NK-92 (cell line): ENCODE measurements around the gene HHIPL1.

ENCODE experiments used
- DNase-seq: peaks from one replicate; lab custom pipeline; 2025; ENCODE audit not compliant: unreplicated experiment; lab: John Stamatoyannopoulos, UW

The HHIPL1 gene

DNA sequence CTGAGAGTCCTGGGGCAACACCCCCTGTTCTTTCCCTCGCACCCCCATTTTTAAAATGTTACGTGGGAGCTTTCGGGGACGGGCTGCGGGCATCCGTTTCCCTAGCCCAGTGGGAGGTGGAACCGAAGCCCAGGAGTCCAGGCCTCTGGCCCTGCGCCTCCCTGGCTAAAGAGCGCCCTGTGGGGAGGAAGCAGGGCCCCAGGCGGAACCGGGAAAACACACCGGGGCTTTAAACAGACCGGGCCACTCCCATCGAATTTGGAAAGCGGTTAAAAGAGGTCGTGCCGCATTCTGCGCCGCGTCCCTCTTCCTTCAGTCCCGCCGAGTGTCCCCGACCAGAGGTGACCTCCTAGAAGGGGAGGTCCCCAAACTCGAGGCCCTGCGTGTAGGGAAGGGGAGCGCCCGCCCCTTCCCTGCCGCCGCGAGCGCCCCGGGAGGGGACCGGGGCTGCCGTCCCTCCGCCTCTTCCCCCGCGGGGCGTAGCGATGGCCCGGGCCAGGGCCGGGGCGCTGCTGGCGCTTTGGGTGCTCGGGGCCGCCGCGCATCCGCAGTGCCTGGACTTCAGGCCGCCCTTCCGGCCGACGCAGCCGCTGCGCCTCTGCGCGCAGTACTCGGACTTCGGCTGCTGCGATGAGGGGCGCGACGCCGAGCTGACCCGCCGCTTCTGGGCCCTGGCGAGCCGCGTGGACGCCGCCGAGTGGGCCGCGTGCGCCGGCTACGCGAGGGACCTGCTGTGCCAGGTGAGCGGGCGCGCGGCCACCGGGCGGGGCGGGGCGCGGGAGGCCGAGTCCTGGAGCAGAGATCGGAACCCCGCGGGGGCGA is at the start of gene HHIPL1:
Gene HHIPL1 (plus strand): TSS at position 407 of the 822 bp plus-strand sequence. CDS start 79 bp downstream, at position 486.
- no peak for DNase-seq

DNA sequence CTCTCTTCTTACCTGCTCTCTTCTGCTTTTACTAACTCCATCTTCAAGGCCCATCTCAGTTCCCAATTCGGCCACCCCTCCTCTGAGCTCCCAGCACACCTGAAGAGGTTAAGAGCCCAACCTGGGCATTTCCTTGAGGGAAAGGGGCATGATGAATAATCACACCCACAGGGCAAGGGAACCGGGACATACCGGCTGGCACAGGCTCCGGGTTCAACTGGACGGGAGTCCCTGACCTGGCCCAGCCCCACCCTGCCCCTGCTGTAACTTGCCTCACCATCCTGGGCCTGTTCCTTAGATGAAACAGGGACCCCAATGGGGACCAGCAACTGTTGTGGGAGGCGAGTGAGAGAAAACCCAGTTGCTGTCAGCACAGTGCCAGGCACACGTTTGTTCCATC is 49.4 kb upstream of the HHIPL1 start:
- DNase-seq: no peak

DNA sequence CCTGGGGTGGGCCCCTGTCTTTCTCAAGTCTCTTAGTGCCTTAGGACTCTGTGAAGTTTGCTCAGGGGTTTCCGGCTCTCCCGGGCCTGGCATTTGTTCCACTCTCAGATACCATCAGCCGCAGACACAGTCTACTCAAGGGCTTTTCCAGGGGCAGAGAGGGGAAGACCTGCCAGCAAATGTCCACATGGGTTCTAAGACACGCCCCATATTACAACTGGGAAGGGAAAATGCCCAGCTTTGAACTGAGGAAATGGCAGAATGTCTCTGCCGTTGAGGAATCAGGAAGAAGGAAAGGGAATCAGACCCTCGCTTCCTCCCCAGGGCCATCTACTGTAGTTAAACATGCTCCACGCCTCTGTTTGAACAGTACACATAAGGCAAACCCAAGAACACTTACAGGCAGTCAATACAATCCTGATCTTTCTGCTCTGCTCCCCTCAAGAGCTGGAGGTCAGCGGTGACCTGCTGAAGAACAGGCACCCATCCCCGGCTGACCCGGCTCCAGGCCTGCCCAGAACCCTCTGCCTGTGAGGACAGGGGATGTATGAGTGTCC is 48.8 kb upstream of the HHIPL1 start:
- no peak for DNase-seq

DNA sequence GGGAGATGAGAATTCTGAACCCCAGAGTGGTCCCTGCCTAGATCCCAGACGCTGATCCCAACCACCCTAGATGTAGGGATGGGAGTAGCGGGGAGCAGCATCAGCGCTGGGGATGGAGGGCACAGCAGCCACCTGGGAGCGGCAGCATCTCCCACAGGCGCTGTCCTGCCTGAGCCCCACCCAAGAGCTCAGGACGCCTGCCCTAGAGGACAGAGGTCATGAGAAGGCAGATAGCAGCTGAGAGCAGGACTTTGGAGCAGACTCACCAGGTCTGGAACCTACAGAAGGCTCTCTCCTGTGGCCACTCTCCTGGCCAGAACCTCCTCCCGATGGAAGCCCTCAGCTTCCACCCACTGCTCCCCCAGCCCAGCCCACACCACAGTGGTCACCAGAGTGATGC is 48.2 kb upstream of the HHIPL1 start:
- no peak for DNase-seq

DNA sequence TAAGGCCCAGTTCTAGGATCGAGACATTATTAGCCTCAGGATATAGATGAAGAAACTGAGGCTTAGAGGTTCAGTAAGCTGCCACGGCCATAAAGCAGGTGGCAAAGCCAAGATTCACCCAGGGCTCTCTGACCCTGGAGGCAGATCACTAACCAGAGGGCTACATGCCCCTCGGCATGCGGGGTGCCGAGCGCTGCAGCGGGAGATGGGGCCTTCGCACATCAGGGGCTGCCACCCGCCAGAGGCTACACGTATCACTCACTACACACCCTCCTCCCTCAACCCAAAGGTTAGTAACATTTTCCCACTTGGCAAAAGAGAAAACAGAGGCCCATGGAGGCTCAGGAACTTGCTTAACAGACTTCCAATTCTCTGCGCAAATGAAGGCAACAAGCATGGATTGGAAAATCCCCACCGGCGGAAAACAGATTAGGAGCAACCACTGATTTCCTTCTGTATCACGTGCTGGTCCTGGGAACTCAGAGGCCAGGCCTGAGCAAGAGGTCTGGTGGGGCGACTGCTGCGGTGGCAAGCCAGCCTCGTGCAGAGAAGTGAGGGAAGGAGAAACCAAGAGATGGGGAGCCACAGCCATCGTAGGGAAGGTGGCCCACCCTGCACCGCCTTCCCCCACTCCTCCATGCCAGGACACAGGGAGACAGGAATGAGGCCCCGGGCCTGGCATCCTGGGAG is 46.9 kb upstream of the HHIPL1 start:
- no peak for DNase-seq

DNA sequence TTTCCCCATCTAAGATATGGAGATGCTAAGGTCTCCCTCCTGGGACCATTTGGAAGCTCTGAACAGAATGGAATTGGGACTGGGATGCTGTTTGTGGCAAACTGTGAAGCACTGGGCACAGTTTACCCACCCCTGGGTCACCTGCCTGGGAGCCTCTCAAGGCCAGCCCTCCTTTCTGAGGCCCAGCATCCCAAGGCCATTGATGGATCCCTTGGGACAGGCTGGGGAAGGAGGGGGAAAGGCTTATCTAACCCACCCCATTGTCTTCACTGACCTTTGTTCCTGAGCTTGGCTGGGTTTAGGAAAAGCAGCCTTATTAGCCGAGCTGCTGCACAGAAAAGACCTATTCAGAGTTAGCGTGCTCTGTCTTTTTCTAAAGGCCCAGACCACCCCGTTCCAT is 46.2 kb upstream of the HHIPL1 start:
- no peak for DNase-seq

DNA sequence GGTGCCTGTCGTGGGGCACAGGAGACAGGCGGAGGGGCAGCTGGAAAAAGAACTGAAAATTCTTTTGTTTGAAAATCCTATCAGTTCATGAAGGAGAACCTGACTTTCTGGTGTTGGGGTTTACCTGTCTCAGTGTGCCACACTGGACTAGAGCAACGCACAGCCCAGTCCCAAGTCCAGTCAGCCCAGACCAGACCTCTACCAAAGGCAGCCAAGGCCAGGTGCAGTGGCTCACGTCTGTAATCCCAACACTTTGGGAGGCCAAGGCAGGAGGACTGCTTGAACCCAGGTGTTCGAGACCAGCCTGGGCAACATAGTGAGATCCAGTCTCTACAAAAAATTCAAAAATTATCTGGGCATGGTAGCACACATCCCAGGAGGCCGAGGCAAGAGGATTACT is 45.5 kb upstream of the HHIPL1 start:
- no peak for DNase-seq

DNA sequence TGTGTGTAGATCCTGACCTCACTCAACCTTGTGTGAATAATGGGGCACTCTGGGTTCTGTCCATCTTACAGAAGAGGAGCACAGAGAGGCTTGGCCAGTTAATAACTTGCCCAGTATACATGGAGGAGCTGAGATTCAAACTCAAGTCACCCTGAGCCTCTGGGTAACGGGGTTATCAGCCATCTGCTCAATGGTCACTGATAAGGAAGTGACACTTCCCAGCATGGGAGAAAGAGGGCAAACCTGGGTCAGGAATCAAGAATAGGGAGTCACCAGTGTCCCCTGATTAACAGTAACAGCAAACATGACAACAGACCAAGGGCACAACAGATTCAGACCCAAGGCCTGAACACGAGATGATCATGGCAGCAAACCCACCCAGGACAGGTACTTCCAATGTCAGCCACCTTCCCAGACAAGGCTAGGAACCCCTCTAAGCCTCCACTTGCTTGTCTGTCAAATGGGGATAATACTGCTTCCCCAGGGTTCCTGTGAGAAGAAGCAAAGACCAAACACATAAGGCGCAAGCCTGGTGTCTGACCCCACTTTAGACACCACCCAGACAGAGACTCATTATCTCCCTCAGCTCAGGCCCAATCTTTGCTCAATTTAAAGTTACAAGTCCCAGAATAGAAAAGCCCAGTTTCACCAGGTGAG is 44.6 kb upstream of the HHIPL1 start:
- no peak for DNase-seq

DNA sequence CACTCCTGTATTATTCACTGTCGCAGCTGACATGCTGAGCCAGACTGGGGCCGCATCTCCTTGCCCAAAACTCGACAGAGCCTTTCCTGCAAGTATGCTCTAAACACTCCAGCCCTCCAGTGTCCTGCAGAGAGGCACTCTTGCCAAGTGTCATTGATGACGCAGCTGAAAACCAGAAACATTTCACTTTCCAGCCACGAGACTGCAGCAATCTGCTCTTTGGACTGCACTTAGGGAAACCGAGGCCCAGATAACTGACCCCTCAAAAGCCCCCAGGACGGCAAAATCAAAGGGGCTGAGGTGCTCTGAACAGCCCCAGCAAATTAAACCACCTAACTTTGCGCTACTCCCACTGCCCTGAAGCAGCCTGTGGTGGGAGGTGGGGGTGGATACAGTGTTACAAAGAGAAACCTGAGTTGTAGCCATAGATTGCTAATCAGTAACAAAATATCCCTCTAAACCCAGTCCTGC is 43.5 kb upstream of the HHIPL1 start:
- DNase-seq: no peak

DNA sequence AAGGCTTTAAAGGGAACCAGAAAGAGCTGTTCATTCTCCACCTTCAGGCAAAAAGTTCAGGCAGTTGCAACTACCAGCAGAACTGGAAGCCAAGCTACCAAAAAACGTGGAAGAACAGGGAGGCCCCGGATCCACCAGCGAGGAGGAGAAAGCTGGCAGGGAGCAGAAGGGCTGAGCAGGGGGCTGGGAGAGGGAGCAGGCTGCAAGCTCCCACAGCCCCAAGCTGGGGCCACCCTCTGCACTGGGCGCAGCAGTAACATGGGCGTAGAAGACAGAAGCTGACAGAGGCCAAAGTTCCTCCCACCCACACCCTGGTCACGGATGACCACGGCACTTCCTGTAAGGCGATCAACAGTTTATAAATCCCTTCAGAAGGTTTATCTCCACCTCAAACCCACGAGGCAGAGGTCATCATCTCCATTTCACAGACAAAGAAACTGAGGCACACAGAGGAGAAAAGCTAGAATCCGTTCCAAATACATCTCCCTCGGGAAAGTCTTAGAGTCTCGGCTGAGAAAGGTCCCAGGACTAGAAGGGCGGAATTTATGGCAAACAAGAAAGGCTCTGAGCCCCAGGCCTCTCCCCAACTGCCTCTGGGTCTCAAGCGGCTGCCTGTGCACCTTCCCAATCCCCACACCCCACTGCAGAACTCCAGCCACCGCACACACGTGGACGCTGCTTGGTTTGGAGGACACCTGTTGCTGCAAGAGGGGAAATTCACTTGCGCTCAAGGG is 42.7 kb upstream of the HHIPL1 start:
- DNase-seq: no peak

DNA sequence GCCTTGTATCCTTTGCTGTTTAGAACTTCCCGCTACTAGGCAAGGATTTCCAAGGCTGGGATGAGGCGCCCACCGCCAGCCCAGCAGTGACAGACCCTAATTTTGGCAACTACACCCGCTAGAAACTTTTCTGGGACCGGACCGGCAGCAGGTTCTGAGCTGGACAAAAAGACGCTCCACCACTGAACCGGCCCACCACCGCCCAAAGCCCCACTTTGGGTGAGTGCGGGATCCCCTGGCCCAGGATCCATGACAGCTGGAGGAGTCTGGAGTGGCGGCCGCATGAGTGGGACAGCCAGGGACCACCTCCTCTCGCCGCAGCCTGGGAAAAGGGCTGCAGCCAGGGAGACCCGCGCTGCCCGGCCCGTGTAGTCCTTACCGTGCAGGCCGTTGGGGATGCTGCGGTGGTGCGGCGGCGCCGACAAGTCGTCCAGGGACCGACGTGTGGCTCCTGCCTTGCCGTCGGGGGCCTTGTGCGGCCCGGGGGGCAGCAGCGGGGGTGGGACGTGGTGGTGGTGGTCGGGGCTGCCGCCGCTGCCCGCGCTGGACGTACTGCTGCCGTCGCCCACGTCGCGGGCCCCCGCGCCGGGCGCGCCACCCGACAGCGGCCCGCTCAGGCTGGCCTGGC is 42.0 kb upstream of the HHIPL1 start:
- DNase-seq: no peak

DNA sequence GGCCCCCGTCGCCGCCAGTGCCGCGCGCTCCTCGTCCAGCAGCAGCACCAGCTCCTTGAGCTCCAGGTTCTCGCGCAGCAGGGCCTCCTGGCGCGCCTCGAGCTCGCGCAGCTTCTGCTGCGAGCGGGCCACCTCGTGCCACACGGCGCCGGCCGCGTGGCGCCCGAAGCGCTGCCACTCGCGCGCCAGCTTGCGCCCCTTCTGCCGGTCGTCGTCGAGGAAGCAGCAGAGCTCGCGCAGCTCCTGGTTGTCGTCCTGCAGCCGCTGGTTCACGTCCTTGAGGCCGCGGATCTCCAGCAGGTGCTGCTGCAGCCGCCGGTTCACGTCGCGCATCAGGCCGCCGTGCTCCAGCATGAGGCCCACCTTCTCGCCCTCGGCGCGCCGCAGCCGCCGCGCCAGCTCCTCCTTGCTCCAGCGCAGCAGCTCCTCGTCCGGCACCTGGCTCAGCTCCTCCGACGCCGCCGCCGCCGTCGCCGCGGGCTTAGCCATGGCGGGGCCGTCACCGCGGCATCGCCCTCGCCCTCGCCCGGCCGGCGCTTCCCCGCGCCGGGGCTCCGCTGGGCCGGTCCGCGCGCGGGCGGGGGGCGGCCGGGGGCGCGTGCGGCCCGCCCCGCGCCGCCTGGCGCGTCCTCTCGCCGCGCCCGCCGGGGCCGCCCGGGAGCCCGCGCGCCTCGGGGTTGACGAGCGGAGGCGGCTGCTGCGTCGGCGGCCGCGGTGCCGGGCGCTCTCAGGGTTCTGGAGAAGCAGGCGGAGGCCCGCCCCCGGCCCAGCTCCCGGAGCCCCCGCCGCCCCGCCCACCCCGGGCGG is 41.3 kb upstream of the HHIPL1 start, which contains the start of gene CCDC85C:
Gene CCDC85C (minus strand): TSS at position 737 of the 807 bp plus-strand sequence. CDS start 248 bp downstream, at position 489.
- DNase-seq: no peak

DNA sequence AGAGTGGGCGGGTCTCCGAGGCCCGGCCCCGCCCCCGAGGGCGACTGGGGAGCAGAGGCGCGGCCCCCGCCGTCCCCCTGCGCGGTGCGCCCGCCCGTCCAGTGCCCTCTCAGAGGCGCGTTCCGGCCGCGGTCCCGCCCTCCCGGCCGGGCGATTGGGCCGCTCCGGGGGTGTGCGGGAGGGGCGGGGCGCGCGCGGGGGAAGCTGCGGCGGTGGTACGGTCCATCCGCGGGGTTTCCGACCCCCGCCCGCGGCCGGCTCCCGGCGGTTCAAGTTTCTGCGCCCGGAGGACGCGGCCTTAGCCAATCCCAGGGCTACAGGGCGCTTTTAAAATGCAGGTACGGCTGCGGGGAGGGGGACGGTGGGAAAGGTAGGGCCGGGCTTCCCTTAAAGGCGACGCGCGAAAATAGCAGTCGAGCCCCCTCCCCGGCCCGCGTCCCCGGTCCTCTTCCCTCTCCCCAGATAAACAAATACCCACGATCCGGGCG is 40.6 kb upstream of the HHIPL1 start:
- DNase-seq: peak; percentile 45

DNA sequence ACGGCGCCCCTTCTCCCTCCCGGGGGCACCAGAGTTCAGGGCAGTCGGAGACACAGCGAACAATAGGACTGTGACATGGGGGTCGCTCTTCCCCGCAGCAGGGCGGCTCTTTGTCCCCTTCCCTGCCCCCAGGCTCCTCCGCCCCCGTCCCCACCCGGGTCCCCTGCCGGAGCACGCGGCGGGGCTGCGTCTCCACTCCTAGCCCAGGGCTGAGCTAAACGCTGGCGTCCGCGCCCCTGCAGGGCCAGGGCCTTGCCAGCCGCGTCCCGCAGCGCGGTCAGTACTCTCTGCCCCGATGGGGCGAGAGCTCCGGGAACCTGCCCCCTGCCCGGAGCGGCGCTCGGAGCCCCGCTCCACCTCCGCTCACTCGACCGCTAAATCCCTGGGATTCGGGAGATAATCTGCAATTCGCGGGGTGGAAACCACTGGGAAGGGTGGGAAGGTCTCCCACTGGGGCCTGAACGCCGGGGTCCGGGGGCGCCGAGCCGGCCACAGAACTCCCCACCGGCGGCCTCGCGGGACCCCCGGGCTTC is 40.1 kb upstream of the HHIPL1 start:
- no peak for DNase-seq

DNA sequence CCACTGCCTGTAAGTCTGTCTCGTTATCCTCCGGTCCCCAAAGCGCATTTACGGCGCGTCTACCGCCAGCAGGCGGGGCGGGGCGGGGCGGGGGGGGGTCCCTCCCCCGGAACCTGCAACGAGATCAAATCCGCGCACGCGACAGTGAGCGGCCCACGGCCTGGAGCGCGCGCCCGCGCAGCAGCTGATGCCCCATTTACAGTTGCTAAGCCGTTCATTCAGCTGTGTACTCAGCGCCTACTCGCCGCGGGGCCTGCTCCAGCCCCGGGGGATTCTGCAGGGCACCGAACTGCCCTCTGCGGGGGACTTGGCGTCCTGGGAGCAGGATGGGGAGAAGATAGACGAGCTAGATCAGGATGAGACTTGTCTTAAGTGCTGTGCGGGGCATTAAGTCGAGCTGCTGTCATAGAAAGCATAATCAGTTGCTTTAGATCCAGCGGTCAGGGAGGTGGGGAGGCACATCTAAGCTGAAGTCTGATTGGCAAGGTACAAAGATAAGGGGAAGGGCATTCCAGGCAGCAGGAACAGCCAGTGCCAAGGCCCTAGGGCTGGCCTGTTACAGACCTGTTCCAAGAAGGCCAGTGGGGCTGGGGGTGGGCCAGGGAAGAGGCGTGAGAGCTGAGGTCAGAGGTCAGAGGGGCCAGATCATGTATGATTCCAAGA is 39.5 kb upstream of the HHIPL1 start:
- no peak for DNase-seq

DNA sequence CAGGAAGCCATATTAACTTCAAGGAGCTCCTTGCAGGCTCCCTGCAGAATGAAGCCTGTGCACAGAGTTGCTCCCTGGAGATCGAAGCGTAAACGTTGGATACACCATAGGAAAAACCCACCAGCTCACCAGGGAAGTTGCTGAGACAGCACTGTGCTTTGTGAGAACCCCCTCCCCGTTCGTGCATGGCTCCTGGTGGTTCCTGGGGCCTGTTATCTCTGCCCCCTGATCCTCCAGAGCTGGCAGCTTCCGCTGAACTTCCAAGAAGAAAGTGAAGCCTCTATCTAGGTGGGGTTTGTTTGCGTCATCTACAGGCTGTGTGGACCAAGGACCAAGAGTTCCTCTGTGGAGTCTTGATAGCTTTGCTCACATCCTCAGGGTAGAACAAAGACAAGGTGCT is 38.6 kb upstream of the HHIPL1 start:
- DNase-seq: no peak

DNA sequence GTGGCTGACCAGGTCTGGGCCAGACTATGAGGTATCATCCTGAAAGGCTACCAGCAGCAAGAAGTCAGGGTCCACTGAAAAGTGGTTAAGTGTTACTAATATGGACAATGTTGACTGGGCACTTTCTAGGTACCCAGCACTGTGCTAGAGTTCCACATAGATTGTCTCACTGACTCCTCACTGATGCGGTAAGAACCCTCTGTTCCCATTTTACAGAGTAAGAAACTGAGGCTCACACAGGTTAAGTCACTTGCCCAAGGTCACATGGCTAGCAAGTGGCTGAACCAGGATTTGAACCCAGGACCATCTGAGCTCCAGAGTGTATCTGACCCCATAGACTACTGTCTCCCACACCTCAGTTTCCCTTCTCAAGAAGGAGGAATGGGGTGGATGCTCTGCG is 36.3 kb upstream of the HHIPL1 start:
- DNase-seq: no peak
